DND-41 (cell line): Measurements from ENCODE around the gene NEURL1.

Source experiments
- ATAC-seq: fragments of 200-7000 bp; cut with Tn5 transposase; 3 replicates; pipeline ENCODE4 v1.9.1; 2021; ENCODE audit warnings: low read depth; ENCODE audit not compliant: insufficient read depth
- DNase-seq: peaks from one replicate; pipeline ENCODE4 v3.0.0-alpha.2; 2020
- H2AFZ ChIP-seq: 2 replicates; pipeline ENCODE4 v1.6.0; 2012; ENCODE audit warnings: low read depth, low read length
- H3K27ac ChIP-seq: 2 replicates; pipeline ENCODE4 v1.5.1; 2012; ENCODE audit warnings: low read length, inconsistent platforms
- H3K27me3 ChIP-seq: fragments of 200-600 bp; sonication (generic); 2 replicates; pipeline ENCODE4 v1.6.0; 2012; ENCODE audit warnings: low read length, mild to moderate bottlenecking, inconsistent platforms; ENCODE audit not compliant: insufficient read depth, poor library complexity
- H3K36me3 ChIP-seq: 2 replicates; pipeline ENCODE4 v1.5.1; 2012; ENCODE audit warnings: low read length, inconsistent platforms; ENCODE audit not compliant: insufficient read depth
- H3K4me1 ChIP-seq: 2 replicates; pipeline ENCODE4 v1.5.1; 2012; ENCODE audit warnings: mild to moderate bottlenecking, low read length; ENCODE audit not compliant: insufficient read depth
- H3K4me2 ChIP-seq: 2 replicates; pipeline ENCODE4 v1.6.0; 2012; ENCODE audit warnings: mild to moderate bottlenecking, moderate library complexity, low read length, inconsistent platforms; ENCODE audit not compliant: insufficient read depth
- H3K4me3 ChIP-seq, 2 experiments: fragments of 200-600 bp in 1 of 2; shearing (Covaris generic) in 1 of 2; 2 replicates each; pipeline ENCODE4 v1.5.1; 2012 to 2016; ENCODE audit warnings: inconsistent platforms in 2 of 2, low read length in 2 of 2, mild to moderate bottlenecking in 2 of 2, low read depth in 1 of 2, moderate library complexity in 1 of 2
- H3K79me2 ChIP-seq: 2 replicates; pipeline ENCODE4 v1.6.0; 2012; ENCODE audit warnings: low read length, inconsistent platforms; ENCODE audit not compliant: insufficient read depth
- H3K9ac ChIP-seq: 2 replicates; pipeline ENCODE4 v1.6.0; 2012; ENCODE audit warnings: low read depth, mild to moderate bottlenecking, inconsistent platforms, low read length, moderate library complexity
- H3K9me3 ChIP-seq: 2 replicates; pipeline ENCODE4 v1.5.1; 2012; ENCODE audit warnings: low read length, moderate library complexity, mild to moderate bottlenecking, inconsistent platforms; ENCODE audit not compliant: insufficient read depth, severe bottlenecking
- H4K20me1 ChIP-seq: 2 replicates; pipeline ENCODE4 v1.6.0; 2012; ENCODE audit warnings: low read length; ENCODE audit not compliant: insufficient read depth
- EZH2 ChIP-seq: IDR thresholded peaks from 3 replicates; pipeline ENCODE4 v1.6.1; 2012; ENCODE audit warnings: borderline replicate concordance, low read depth, mild to moderate bottlenecking, moderate library complexity, low read length, inconsistent platforms; ENCODE audit not compliant: severe bottlenecking
- TF ChIP-seq, protein P1 (sequence below): IDR thresholded peaks from 2 replicates; pipeline ENCODE4 v1.5.1; 2012; ENCODE audit warnings: borderline replicate concordance, low read length, moderate library complexity, mild to moderate bottlenecking; ENCODE audit not compliant: poor library complexity, severe bottlenecking; ENCODE audit errors: extremely low read depth

Gene NEURL1

DNA sequence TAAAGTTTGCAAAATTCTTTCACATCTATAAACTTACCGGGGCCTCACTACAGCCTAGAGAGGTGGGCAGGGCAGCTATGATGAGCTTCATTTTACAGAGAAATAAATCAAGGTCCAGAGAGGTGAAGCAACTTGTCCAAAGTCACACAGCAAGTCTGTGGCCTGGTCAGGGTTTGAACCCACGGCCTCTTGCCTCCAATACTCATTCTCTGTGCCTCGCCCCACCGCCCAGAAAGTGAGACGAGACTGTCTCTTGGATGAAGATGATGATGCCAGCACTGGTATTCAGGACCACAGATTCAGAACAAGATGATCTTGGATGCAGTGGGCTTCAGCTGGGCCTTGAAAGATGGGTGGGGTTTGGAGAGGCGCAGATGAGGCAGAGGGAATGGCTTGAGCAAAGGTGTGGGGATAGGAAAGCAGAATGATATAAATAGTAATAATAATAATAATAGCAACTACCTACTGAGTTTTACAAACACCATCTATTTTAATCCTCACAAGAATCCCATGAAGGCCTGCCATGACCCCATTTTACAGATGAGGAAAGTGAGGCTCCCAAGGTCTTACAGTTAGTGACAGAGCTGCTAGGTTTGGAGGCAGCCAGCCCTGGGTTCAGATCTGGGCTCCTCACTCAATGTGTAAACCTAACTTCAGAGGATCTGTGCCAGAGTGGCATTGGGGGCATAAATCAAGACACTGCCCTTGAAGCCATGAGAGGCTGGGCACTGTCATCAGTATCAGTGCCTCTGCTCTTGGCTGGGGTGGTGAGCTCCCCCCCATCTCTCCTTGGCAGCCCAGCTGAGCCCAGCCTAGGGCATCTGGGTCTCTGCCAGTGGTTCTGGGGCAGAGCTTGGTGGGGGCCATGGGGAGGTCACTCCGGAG lies 70.0 kb downstream of the NEURL1 start:
- DNase-seq: no peak
- H3K4me2 ChIP-seq: no peak overlapping the region
- no peaks in the 10 kb centered on the region for H3K36me3 ChIP-seq
- no peaks in the 10 kb centered on the region for H3K79me2 ChIP-seq
- no peak for ATAC-seq
- no peak overlapping the region for H2AFZ ChIP-seq
- no peak overlapping the region for H3K9ac ChIP-seq
- TF ChIP-seq, protein P1, sequence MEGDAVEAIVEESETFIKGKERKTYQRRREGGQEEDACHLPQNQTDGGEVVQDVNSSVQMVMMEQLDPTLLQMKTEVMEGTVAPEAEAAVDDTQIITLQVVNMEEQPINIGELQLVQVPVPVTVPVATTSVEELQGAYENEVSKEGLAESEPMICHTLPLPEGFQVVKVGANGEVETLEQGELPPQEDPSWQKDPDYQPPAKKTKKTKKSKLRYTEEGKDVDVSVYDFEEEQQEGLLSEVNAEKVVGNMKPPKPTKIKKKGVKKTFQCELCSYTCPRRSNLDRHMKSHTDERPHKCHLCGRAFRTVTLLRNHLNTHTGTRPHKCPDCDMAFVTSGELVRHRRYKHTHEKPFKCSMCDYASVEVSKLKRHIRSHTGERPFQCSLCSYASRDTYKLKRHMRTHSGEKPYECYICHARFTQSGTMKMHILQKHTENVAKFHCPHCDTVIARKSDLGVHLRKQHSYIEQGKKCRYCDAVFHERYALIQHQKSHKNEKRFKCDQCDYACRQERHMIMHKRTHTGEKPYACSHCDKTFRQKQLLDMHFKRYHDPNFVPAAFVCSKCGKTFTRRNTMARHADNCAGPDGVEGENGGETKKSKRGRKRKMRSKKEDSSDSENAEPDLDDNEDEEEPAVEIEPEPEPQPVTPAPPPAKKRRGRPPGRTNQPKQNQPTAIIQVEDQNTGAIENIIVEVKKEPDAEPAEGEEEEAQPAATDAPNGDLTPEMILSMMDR: no peak
- H3K4me1 ChIP-seq: no peaks in the 10 kb centered on the region
- no peak overlapping the region for H3K27ac ChIP-seq
- H3K27me3 ChIP-seq: peaks cover 10% of the 10 kb centered on the region
- H3K4me3 ChIP-seq: no peak overlapping the region
- H3K9me3 ChIP-seq: no peaks in the 10 kb centered on the region
- no peaks in the 10 kb centered on the region for H4K20me1 ChIP-seq

GRCh38 chr10:103564116-103564501 lies 70.6 kb downstream of the NEURL1 start:
- Histone ChIP-seq H4K20me1 (no peaks in the 10 kb centered on the region), H2AFZ (no peak overlapping the region), H3K27ac (no peak overlapping the region), H3K4me3 (no peak overlapping the region), H3K9ac (no peak overlapping the region), H3K4me2 (no peak overlapping the region), H3K27me3 (peaks cover 5% of the 10 kb centered on the region), H3K9me3 (no peaks in the 10 kb centered on the region), H3K36me3 (no peaks in the 10 kb centered on the region), H3K79me2 (no peaks in the 10 kb centered on the region), H3K4me1 (no peaks in the 10 kb centered on the region)
- DNase-seq (no peak), ATAC-seq (peak; percentile 39; the same call in 2 of the 3 replicates)
- TF ChIP-seq, protein P1: no peak
- TF ChIP-seq EZH2: no peak

DNA sequence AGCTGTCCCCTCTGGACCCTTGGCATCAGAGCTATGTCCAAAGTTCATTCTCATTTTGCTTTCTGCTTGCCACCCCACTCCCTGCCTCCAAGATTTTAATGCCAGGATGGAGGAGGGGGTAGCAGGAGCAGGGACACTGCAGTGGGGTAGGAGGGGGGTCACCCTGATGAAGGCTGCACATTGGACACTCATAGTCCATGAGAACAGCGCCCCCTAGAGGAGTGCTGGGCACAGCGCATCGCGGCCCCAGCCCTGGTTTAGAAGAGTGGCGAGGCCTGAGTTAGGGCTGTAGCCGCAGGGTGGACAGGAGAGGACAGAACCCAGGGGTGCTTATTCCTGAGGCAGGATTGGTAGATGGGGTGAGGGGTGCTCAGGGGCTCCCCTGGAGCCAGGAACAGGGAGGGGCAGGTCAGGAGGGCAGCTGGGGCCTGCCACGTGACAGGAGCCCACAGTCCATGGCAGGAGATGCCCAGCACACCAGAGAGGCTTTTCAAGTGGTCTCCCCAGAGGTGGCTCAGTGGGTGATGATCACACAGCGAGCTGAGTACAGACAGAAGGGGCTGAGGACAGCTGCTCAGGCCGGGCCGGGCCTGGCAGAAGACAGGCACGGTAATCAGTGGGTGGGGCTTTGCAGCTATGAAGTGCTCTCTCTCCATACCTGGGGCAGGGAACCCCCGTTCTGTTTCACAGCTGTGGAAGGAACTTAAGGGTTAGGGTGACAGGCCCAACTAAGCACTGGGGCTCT lies 71.4 kb downstream of the NEURL1 start:
- Histone ChIP-seq H3K27me3 (peaks cover 2% of the 10 kb centered on the region), H3K36me3 (no peaks in the 10 kb centered on the region), H3K9ac (no peak overlapping the region), H3K79me2 (no peaks in the 10 kb centered on the region), H3K27ac (no peak overlapping the region), H3K4me1 (no peaks in the 10 kb centered on the region), H4K20me1 (no peaks in the 10 kb centered on the region), H3K4me2 (no peak overlapping the region), H3K9me3 (no peaks in the 10 kb centered on the region), H3K4me3 (no peak overlapping the region), H2AFZ (no peak overlapping the region)
- ATAC-seq (peak; percentile 63), DNase-seq (peak; percentile 26)
- TF ChIP-seq, protein P1: peak; percentile 82
- TF ChIP-seq EZH2: no peak
